RWPE2 (cell line): ENCODE results near the gene SRGAP1.
"Not testable (repeated sequence)": the region's sequence is repeated elsewhere in the genome, so short reads cannot be mapped to it uniquely, and the experiment has no call there.

Experiments used
- ATAC-seq: fragments of 200-7000 bp; cut with Tn5 transposase; 3 replicates; pipeline ENCODE4 v1.9.1; 2021; ENCODE audit warnings: low read depth
- DNase-seq: peaks from one replicate; pipeline ENCODE4 v3.0.0-alpha.2; 2020; ENCODE audit warnings: low spot score
- H3K27ac ChIP-seq: fragments of 450-650 bp; 2 replicates; pipeline ENCODE4 v1.5.1; 2017; ENCODE audit warnings: mild to moderate bottlenecking; ENCODE audit not compliant: poor library complexity, severe bottlenecking
- H3K27me3 ChIP-seq: fragments of 250-450 bp; sonication (Bioruptor Pico); 2 replicates; pipeline ENCODE4 v1.5.1; 2021; ENCODE audit warnings: mild to moderate bottlenecking, moderate library complexity; ENCODE audit not compliant: insufficient read depth, poor library complexity, severe bottlenecking
- H3K36me3 ChIP-seq: fragments of 250-450 bp; sonication (Bioruptor Pico); 2 replicates; pipeline ENCODE4 v1.5.1; 2020; ENCODE audit warnings: low read depth, mild to moderate bottlenecking, moderate library complexity
- H3K4me1 ChIP-seq: fragments of 250-450 bp; sonication (Bioruptor Pico); 2 replicates; pipeline ENCODE4 v1.5.1; 2021; ENCODE audit warnings: mild to moderate bottlenecking, moderate library complexity; ENCODE audit not compliant: insufficient read depth, poor library complexity, severe bottlenecking
- H3K4me3 ChIP-seq: fragments of 250-450 bp; sonication (Bioruptor Pico); 2 replicates; pipeline ENCODE4 v1.5.1; 2021; ENCODE audit warnings: mild to moderate bottlenecking, moderate library complexity; ENCODE audit not compliant: severe bottlenecking
- H3K9me3 ChIP-seq: fragments of 250-450 bp; sonication (Bioruptor Pico); 2 replicates; pipeline ENCODE4 v1.5.1; 2021; ENCODE audit warnings: mild to moderate bottlenecking, moderate library complexity; ENCODE audit not compliant: severe bottlenecking
- TF ChIP-seq, protein P1 (sequence below): fragments of 450-650 bp; IDR thresholded peaks from one replicate; pipeline ENCODE4 v1.5.1; 2017; ENCODE audit warnings: mild to moderate bottlenecking, moderate library complexity; ENCODE audit not compliant: poor library complexity, severe bottlenecking

The SRGAP1 gene

DNA sequence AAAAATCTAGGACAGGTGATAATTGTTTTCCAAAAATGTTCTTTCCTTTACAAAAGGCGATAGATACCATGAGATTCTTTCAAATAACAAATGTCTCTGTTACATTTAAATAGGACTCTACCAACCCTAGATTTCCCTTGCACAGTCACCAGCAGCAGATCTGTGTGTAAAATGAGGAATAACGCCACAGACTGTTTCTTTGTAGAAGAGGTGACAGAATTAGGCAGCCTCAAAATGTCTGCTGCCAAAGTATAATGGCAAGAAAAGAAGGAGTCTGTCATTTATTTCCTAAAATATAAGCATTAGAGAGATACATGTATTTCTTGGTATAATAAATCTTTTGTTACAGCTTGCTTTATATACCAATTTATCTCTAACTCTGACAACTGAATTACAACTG, 8.5 kb upstream of the SRGAP1 start:
- TF ChIP-seq, protein P1, sequence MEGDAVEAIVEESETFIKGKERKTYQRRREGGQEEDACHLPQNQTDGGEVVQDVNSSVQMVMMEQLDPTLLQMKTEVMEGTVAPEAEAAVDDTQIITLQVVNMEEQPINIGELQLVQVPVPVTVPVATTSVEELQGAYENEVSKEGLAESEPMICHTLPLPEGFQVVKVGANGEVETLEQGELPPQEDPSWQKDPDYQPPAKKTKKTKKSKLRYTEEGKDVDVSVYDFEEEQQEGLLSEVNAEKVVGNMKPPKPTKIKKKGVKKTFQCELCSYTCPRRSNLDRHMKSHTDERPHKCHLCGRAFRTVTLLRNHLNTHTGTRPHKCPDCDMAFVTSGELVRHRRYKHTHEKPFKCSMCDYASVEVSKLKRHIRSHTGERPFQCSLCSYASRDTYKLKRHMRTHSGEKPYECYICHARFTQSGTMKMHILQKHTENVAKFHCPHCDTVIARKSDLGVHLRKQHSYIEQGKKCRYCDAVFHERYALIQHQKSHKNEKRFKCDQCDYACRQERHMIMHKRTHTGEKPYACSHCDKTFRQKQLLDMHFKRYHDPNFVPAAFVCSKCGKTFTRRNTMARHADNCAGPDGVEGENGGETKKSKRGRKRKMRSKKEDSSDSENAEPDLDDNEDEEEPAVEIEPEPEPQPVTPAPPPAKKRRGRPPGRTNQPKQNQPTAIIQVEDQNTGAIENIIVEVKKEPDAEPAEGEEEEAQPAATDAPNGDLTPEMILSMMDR, result no peak
- no peaks in the 10 kb centered on the region for H3K36me3 ChIP-seq
- ATAC-seq (no peak), DNase-seq (no peak)
- no peak overlapping the region for H3K4me3 ChIP-seq
- H3K27ac ChIP-seq, result no peak overlapping the region
- no peaks in the 10 kb centered on the region for H3K4me1 ChIP-seq
- H3K27me3 ChIP-seq, result no peaks in the 10 kb centered on the region
- H3K9me3 ChIP-seq, result no peaks in the 10 kb centered on the region

DNA sequence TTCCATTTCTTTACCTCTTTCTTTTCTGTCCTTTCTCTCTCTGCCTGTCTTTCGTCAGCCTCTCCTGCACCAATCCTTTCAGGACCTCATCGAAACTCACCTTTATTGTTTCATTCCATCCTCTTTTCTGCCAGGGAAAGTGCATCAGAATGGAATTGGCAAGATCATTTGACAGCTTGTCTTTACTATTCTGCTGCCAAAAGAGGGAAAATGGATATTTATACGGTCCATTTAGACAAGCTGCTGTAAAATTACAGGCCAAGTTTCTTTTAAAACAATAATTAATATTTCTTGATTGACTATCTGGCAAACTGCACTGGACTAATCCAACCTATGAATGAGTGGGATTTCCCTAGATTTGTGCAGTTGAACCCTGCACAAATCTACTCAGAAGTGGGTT, 7.6 kb upstream of the SRGAP1 start:
- Histone ChIP-seq H3K27me3 (no peaks in the 10 kb centered on the region), H3K36me3 (no peaks in the 10 kb centered on the region), H3K4me3 (no peak overlapping the region), H3K9me3 (no peaks in the 10 kb centered on the region), H3K4me1 (no peaks in the 10 kb centered on the region), H3K27ac (no peak overlapping the region)
- ATAC-seq (no peak), DNase-seq (no peak)
- TF ChIP-seq, protein P1, result no peak

DNA sequence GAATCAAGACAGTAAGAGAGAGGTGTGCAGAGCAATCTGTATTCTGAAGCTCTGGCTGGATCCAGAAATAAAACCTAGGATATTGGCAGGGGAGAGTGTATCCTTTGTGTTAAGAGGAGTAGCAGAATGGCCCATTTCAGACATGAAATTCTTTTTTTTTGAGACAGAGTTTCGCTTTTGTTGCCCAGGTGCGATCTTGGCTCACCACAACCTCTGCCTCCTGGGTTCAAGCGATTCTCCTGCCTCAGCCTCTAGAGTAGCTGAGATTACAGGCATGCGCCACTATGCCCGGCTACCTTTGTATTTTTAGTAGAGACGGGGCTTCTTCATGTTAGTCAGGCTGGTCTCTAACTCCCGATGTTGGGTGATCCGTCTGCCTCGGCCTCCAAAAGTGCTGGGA, 6.1 kb upstream of the SRGAP1 start:
- H3K4me3 ChIP-seq, result no peak overlapping the region
- no peaks in the 10 kb centered on the region for H3K9me3 ChIP-seq
- ATAC-seq, result no peak
- TF ChIP-seq, protein P1, result no peak
- no peak overlapping the region for H3K27ac ChIP-seq
- DNase-seq, result no peak
- H3K4me1 ChIP-seq, result no peaks in the 10 kb centered on the region
- H3K36me3 ChIP-seq, result no peaks in the 10 kb centered on the region
- H3K27me3 ChIP-seq, result no peaks in the 10 kb centered on the region

DNA sequence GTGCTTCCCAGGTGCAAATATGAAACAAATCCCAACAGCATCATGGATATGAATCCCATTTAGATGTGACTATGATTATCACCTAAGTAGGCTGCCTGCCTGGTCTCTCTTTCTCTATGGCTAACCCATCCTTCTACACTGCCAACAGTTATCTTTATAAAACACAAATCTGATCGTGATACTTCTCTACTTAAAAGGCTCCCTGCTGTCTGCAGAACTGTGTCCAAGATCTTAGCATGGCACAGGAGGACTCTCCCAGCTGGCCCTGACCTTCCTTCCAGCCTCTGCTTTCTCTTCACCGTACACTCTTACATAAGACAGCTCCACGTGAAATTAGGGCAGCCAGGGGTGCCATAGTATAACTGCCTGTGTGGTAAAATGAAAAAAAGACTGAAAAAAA, 3.5 kb upstream of the SRGAP1 start:
- no peaks in the 10 kb centered on the region for H3K9me3 ChIP-seq
- ATAC-seq (no peak), DNase-seq (no peak)
- no peaks in the 10 kb centered on the region for H3K4me1 ChIP-seq
- no peak overlapping the region for H3K27ac ChIP-seq
- H3K4me3 ChIP-seq, result no peak overlapping the region
- H3K36me3 ChIP-seq, result no peaks in the 10 kb centered on the region
- TF ChIP-seq, protein P1, result no peak
- no peaks in the 10 kb centered on the region for H3K27me3 ChIP-seq

DNA sequence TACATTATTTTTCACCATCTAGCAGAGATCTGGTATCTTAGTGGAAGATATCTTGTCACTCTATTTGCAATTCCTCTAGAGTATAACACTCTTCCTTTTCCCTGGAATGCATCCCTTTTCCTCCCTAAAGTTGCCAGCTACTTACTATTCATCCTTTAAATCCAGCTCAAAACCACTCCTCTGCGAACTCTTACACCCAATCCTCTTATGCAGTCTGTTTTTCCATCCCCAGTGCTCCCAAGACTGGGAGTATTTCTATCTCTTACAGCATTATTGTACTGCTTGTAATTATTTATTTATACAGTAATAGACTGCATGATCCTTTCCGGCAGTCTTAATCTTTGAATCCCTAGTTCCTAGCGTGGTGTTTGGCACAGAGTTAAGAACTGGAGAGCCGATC, 2.9 kb upstream of the SRGAP1 start:
- DNase-seq (no peak), ATAC-seq (no peak)
- no peak overlapping the region for H3K4me3 ChIP-seq
- H3K36me3 ChIP-seq, result peaks cover 1% of the 10 kb centered on the region; the same call in 1 of the 2 replicates
- no peaks in the 10 kb centered on the region for H3K9me3 ChIP-seq
- TF ChIP-seq, protein P1, result no peak
- no peaks in the 10 kb centered on the region for H3K27me3 ChIP-seq
- no peak overlapping the region for H3K27ac ChIP-seq
- peaks cover 1% of the 10 kb centered on the region for H3K4me1 ChIP-seq

DNA sequence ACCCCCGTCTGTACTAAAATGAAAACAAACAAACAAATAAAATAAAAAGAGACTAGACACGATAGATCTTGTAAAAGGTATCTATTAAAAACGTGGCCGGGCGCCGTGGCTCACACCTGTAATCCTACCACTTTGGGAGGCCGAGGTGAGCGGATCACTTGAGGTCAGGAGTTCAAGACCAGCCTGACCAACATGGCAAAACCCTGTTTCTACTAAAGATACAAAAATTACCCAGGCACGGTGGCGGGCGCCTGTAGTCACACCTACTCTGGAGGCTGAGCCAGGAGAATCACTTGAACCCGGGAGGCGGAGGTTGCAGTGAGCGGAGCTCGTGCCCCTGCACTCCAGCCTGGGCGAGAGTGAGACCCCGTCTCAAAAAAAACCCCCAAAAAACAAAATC, 1.8 kb upstream of the SRGAP1 start:
- H3K27ac ChIP-seq, H3K36me3 ChIP-seq: not testable (repeated sequence)

More for the DNA sequence above, 1.8 kb upstream of the SRGAP1 start:
- H3K4me3 ChIP-seq, H3K27me3 ChIP-seq, H3K9me3 ChIP-seq, DNase-seq, ATAC-seq: not testable (repeated sequence)
- H3K4me1 ChIP-seq, result peaks cover 12% of the 10 kb centered on the region
